ENCODE data around the gene OR2T3. TPM values are rescaled to one million over a fixed set of nuclear protein-coding genes. Genes with fewer than 3 reads are reported as not detected.
"Not testable (repeated sequence)": the region's sequence is repeated elsewhere in the genome, so short reads cannot be mapped to it uniquely, and the experiment has no call there.

OR2T3 gene
- total RNA-seq, result not detected

- H3K9me3 ChIP-seq, H3K27ac ChIP-seq, H3K4me1 ChIP-seq, DNase-seq, H3K27me3 ChIP-seq, H3K36me3 ChIP-seq, H3K4me3 ChIP-seq: not testable (repeated sequence)
Measured at GRCh38 chr1:248473051-248473450, at the start of gene OR2T3. Gene OR2T3, plus strand, starts transcription at chr1:248473351. Its CDS starts 0 bp downstream, at chr1:248473351.

- H3K27ac ChIP-seq, H3K27me3 ChIP-seq, H3K36me3 ChIP-seq, H3K4me3 ChIP-seq, DNase-seq, H3K4me1 ChIP-seq, H3K9me3 ChIP-seq: not testable (repeated sequence)
Measured at GRCh38 chr1:248427526-248428191, 45.5 kb upstream of the OR2T3 start.

GRCh38 chr1:248428192-248428533, 45.0 kb upstream of the OR2T3 start:
- H3K9me3 ChIP-seq, result not testable (repeated sequence)

GRCh38 chr1:248431683-248432082, 41.5 kb upstream of the OR2T3 start:
- not testable (repeated sequence) for H3K9me3 ChIP-seq, DNase-seq, H3K27ac ChIP-seq, H3K4me3 ChIP-seq, H3K4me1 ChIP-seq, H3K36me3 ChIP-seq, H3K27me3 ChIP-seq

More at GRCh38 chr1:248428192-248428533, 45.0 kb upstream of the OR2T3 start:
- not testable (repeated sequence) for H3K4me3 ChIP-seq, H3K27me3 ChIP-seq, H3K4me1 ChIP-seq, DNase-seq, H3K27ac ChIP-seq, H3K36me3 ChIP-seq

GRCh38 chr1:248432201-248432600, 41.0 kb upstream of the OR2T3 start:
- not testable (repeated sequence) for H3K4me3 ChIP-seq, H3K9me3 ChIP-seq, H3K4me1 ChIP-seq, H3K27ac ChIP-seq, H3K27me3 ChIP-seq, H3K36me3 ChIP-seq, DNase-seq

GRCh38 chr1:248433811-248434415, 39.2 kb upstream of the OR2T3 start:
- H3K4me3 ChIP-seq, DNase-seq, H3K36me3 ChIP-seq, H3K27me3 ChIP-seq, H3K4me1 ChIP-seq, H3K27ac ChIP-seq, H3K9me3 ChIP-seq: not testable (repeated sequence)

GRCh38 chr1:248434913-248435312, 38.2 kb upstream of the OR2T3 start:
- H3K27me3 ChIP-seq, H3K36me3 ChIP-seq, DNase-seq, H3K9me3 ChIP-seq, H3K4me3 ChIP-seq, H3K4me1 ChIP-seq, H3K27ac ChIP-seq: not testable (repeated sequence)

- H3K4me1 ChIP-seq, H3K36me3 ChIP-seq, H3K9me3 ChIP-seq, H3K4me3 ChIP-seq, H3K27ac ChIP-seq, DNase-seq, H3K27me3 ChIP-seq: not testable (repeated sequence)
Measured at GRCh38 chr1:248436303-248436702, 36.8 kb upstream of the OR2T3 start.

GRCh38 chr1:248438668-248439067, 34.5 kb upstream of the OR2T3 start:
- not testable (repeated sequence) for H3K27me3 ChIP-seq, H3K36me3 ChIP-seq, H3K9me3 ChIP-seq, H3K4me3 ChIP-seq, H3K27ac ChIP-seq, DNase-seq, H3K4me1 ChIP-seq

GRCh38 chr1:248439283-248439682, 33.9 kb upstream of the OR2T3 start:
- not testable (repeated sequence) for DNase-seq

GRCh38 chr1:248442500-248443277, 30.5 kb upstream of the OR2T3 start:
- H3K27ac ChIP-seq, H3K36me3 ChIP-seq, DNase-seq, H3K4me1 ChIP-seq, H3K4me3 ChIP-seq, H3K27me3 ChIP-seq, H3K9me3 ChIP-seq: not testable (repeated sequence)

More at GRCh38 chr1:248439283-248439682, 33.9 kb upstream of the OR2T3 start:
- H3K36me3 ChIP-seq, H3K4me1 ChIP-seq, H3K27ac ChIP-seq, H3K9me3 ChIP-seq, H3K27me3 ChIP-seq, H3K4me3 ChIP-seq: not testable (repeated sequence)

GRCh38 chr1:248444603-248445002, 28.5 kb upstream of the OR2T3 start:
- not testable (repeated sequence) for H3K4me1 ChIP-seq, H3K27ac ChIP-seq, H3K4me3 ChIP-seq, DNase-seq, H3K27me3 ChIP-seq, H3K36me3 ChIP-seq, H3K9me3 ChIP-seq

- H3K36me3 ChIP-seq, H3K27me3 ChIP-seq, H3K4me3 ChIP-seq, DNase-seq, H3K4me1 ChIP-seq, H3K9me3 ChIP-seq, H3K27ac ChIP-seq: not testable (repeated sequence)
Measured at GRCh38 chr1:248445399-248445798, 27.8 kb upstream of the OR2T3 start, which contains the start of gene OR2T2. Gene OR2T2, plus strand, starts transcription at chr1:248445637. Its CDS starts 7,161 bp downstream, at chr1:248452798.

GRCh38 chr1:248448409-248449074, 24.6 kb upstream of the OR2T3 start:
- H3K9me3 ChIP-seq, H3K27me3 ChIP-seq, H3K36me3 ChIP-seq, H3K27ac ChIP-seq, H3K4me3 ChIP-seq, DNase-seq, H3K4me1 ChIP-seq: not testable (repeated sequence)

Data from Peyer's patch (tissue), 4 donors.